Smooth muscle cell (in vitro differentiated cells): Measurements from ENCODE around the gene MEIS3. TPM values are rescaled to one million over a fixed set of nuclear protein-coding genes. Genes with fewer than 3 reads are reported as not detected.
A peak's percentile ranks its signal among the peaks of the same experiment; 100 is the strongest.

Source experiments
- DNase-seq: peaks from one replicate; lab custom pipeline; 2025; ENCODE audit not compliant: unreplicated experiment; lab: John Stamatoyannopoulos, UW
- H2AFZ ChIP-seq: fragments of 200-600 bp; sonication (generic); 2 replicates; pipeline ENCODE4 v1.6.0; 2016; ENCODE audit warnings: antibody characterized with exemption, low read depth, mild to moderate bottlenecking
- H3F3A ChIP-seq: fragments of 200-600 bp; sonication (generic); 2 replicates; pipeline ENCODE4 v1.6.0; 2017; ENCODE audit warnings: antibody characterized with exemption, low read depth
- H3K27ac ChIP-seq: fragments of 200-600 bp; sonication (generic); 2 replicates; pipeline ENCODE4 v1.5.1; 2016; ENCODE audit warnings: low read depth, mild to moderate bottlenecking
- H3K27me3 ChIP-seq: fragments of 200-600 bp; sonication (generic); 2 replicates; pipeline ENCODE4 v1.6.1; 2016; ENCODE audit warnings: low read depth, mild to moderate bottlenecking
- H3K36me3 ChIP-seq: fragments of 200-600 bp; sonication (generic); 2 replicates; pipeline ENCODE4 v1.5.1; 2016; ENCODE audit warnings: low read depth
- H3K4me1 ChIP-seq: fragments of 200-600 bp; sonication (generic); 2 replicates; pipeline ENCODE4 v1.5.1; 2016; ENCODE audit warnings: low read depth
- H3K4me2 ChIP-seq: fragments of 200-600 bp; sonication (generic); 2 replicates; pipeline ENCODE4 v1.6.0; 2016; ENCODE audit warnings: mild to moderate bottlenecking
- H3K4me3 ChIP-seq: fragments of 200-600 bp; sonication (generic); 2 replicates; pipeline ENCODE4 v1.5.1; 2016; ENCODE audit warnings: mild to moderate bottlenecking
- H3K79me2 ChIP-seq: fragments of 200-600 bp; sonication (generic); 2 replicates; pipeline ENCODE4 v1.6.0; 2016; ENCODE audit warnings: low read depth, mild to moderate bottlenecking
- H3K9ac ChIP-seq: fragments of 200-600 bp; sonication (generic); 2 replicates; pipeline ENCODE4 v1.6.0; 2016; ENCODE audit warnings: low read depth
- H3K9me3 ChIP-seq: fragments of 200-600 bp; sonication (generic); replicated peaks from 2 replicates; pipeline ENCODE4 v1.5.1; 2016; ENCODE audit warnings: low read depth
- H4K20me1 ChIP-seq: fragments of 200-600 bp; sonication (generic); 2 replicates; pipeline ENCODE4 v1.6.0; 2016; ENCODE audit warnings: low read depth
- CTCF ChIP-seq: fragments of 200-600 bp; sonication (generic); IDR thresholded peaks from 2 replicates; pipeline ENCODE4 v1.5.1; 2017; ENCODE audit warnings: borderline replicate concordance, mild to moderate bottlenecking, antibody characterized with exemption; ENCODE audit not compliant: insufficient read depth, poor library complexity, severe bottlenecking
- WGBS: methylation state at CpG from one replicate; pipeline ENCODE4 v1.1.7; 2016; ENCODE audit warnings: low lambda C conversion rate; 5-methylcytosine and 5-hydroxymethylcytosine counted together
- polyA plus RNA-seq: library from polyadenylated mRNA; unstranded; fragments of >200 nt; fragmentation: Nextera tagmentation; extraction: Ambion mirVana; gene quantifications from 2 replicates; pipeline ENCODE4 v1.2.1, GENCODE V29; 2016
- total RNA-seq: library from RNA; depleted of rRNA; stranded (reverse); fragments of >200 nt; gene quantifications from 2 replicates; pipeline ENCODE4 v1.2.3, GENCODE V29; 2014

Gene MEIS3
- total and polyA plus RNA-seq, 2 experiments from 2014 or later: 59.0 to 141 TPM

DNA sequence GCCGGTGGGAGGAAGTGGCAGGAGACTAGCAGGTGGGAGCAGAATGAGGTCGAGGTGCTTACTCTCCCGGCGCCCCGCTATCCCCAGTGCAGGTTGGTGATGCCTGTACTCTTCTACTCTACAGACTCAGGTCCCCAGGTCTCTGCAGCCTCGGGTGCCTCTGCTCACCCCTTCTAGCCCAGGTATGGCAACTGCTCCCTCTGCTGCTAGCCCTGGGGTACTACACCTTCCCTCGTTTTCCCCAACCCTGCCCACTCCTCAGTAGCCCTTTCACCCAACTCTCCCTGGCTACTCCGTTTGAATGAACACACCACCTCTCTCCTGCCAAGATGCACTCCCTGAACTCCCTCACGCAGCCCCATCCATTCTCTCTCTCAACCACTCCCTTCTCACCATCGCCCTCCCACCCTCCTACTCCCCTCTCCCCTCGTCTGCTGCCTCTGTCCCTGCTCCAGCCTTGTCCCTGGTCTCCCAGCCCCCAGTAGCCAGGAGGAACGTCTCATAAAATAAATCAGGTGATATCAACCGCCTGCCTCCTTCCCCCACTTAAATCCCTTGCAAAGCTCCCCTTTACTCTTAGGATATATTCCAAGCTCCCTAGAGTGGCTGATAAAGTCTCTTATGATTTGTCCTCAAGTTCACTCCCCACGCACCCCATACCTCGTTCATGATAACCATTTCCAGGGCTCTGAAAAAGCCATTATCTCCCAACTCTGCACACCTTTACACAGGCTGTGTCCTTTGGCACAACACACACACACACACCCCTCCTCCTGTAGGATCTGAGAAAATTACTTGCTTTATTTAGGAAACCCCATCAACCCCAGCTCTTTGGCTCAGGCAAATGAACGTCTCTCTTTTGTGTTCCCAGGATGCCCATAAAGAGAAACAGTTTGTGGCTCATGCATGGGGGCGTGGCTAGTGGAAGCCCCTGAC, 8.2 kb upstream of the MEIS3 start:
- H3K4me3 ChIP-seq: peak overlapping the region; percentile 29
- H3K36me3 ChIP-seq: no peaks in the 10 kb centered on the region
- H3K4me1 ChIP-seq: peaks cover 22% of the 10 kb centered on the region
- 8% methylated on average over 17 of the region's 17 CpGs for WGBS
- H3F3A ChIP-seq: peaks cover 21% of the 10 kb centered on the region
- peak overlapping the region; percentile 77 for H3K4me2 ChIP-seq
- H3K9ac ChIP-seq: no peak overlapping the region
- H3K27ac ChIP-seq: peak overlapping the region; percentile 45
- H2AFZ ChIP-seq: no peak overlapping the region
- no peaks in the 10 kb centered on the region for H3K9me3 ChIP-seq
- peak; percentile 81 for TF ChIP-seq CTCF
- peak; percentile 38 for DNase-seq
- no peaks in the 10 kb centered on the region for H3K79me2 ChIP-seq
- H3K27me3 ChIP-seq: peaks cover 6% of the 10 kb centered on the region
- H4K20me1 ChIP-seq: no peaks in the 10 kb centered on the region

GRCh38 chr19:47423203-47423882, 4.0 kb upstream of the MEIS3 start:
- H3K4me3 ChIP-seq: no peak overlapping the region
- no peak overlapping the region for H2AFZ ChIP-seq
- no peak for TF ChIP-seq CTCF
- H3K9ac ChIP-seq: no peak overlapping the region
- no peaks in the 10 kb centered on the region for H3K79me2 ChIP-seq
- peaks cover 34% of the 10 kb centered on the region for H3K4me1 ChIP-seq
- H3F3A ChIP-seq: peaks cover 14% of the 10 kb centered on the region
- no peak overlapping the region for H3K4me2 ChIP-seq
- peaks cover 9% of the 10 kb centered on the region for H3K27me3 ChIP-seq
- WGBS: 54% methylated on average over 17 of the region's 19 CpGs
- no peak overlapping the region for H3K27ac ChIP-seq
- DNase-seq: no peak
- no peaks in the 10 kb centered on the region for H3K9me3 ChIP-seq
- H3K36me3 ChIP-seq: no peaks in the 10 kb centered on the region
- peaks cover 6% of the 10 kb centered on the region for H4K20me1 ChIP-seq

GRCh38 chr19:47422417-47423163, 3.3 kb upstream of the MEIS3 start:
- Histone ChIP-seq H3K9me3 (no peaks in the 10 kb centered on the region), H4K20me1 (peaks cover 13% of the 10 kb centered on the region), H3K4me3 (peak overlapping the region; percentile 34), H3K79me2 (no peaks in the 10 kb centered on the region), H2AFZ (no peak overlapping the region), H3F3A (peaks cover 11% of the 10 kb centered on the region), H3K36me3 (no peaks in the 10 kb centered on the region), H3K4me1 (peaks cover 32% of the 10 kb centered on the region), H3K27ac (no peak overlapping the region), H3K27me3 (peaks cover 9% of the 10 kb centered on the region), H3K4me2 (peak overlapping the region; percentile 93), H3K9ac (peak overlapping the region; percentile 29)
- TF ChIP-seq CTCF: no peak
- DNase-seq: no peak
- WGBS: 20% methylated on average over 1 of the region's 1 CpG
